ENCODE data around the gene ATP1A2.

Gene ATP1A2

DNA sequence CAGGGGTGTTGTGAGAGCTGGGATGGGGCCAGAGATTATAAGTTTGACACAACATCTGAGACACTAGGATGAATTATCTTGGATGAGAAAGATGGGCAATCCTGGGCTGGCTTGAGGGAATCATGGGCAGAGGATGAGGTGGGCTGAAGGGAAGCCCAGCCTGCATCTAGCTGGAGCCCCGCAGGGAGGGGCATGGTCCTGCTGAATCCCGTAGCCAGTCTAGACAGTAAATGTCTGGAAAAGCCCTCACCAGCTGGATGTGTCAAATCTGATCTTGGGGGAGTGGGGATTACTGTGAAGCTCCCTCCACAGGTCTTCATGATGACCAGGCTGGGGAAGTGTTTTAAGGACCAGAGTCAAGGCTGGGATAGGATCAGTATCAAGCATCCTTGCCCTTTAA, 71.2 kb downstream of the ATP1A2 start:
- DNase-seq, result no peak

DNA sequence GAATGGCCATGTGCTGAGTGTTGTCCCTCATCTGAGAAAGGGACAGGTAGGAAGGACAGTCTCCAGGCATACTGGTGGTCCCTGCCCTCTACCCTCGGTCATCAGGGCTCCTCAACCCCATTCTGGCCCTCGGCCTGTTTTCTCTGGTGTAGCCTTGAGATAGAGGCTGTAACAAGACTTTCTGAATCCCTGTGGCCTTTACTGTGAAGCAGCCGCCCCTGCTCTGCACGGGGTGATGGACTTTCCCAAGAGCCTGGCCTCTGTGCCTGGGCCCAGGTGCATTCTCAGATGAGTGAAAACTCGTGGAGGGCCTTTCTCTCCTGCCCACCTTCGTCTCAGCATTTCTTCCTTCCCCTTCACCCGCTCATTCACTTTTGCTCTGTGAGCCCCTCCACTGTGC, 71.8 kb downstream of the ATP1A2 start:
- no peak for DNase-seq

DNA sequence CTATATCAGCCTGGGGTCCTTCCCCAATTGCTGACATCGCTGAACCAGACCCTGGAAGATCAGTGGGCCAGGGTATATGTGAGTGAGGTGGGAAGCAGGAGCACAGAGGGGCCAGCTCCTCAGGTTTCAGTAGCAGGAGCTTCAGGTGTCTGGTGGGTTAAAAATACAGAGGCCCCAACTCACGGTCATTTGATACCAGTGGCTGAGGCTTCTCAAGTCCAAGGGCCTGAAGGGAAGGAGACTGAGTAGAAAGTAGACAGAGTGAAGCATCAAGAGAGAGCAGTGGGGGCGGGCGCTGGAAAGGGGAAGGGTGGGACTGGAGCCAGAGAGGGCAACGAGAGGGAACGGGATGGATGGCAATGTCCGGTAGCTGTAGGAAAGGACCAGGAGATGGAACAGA, 72.8 kb downstream of the ATP1A2 start:
- no peak for DNase-seq

DNA sequence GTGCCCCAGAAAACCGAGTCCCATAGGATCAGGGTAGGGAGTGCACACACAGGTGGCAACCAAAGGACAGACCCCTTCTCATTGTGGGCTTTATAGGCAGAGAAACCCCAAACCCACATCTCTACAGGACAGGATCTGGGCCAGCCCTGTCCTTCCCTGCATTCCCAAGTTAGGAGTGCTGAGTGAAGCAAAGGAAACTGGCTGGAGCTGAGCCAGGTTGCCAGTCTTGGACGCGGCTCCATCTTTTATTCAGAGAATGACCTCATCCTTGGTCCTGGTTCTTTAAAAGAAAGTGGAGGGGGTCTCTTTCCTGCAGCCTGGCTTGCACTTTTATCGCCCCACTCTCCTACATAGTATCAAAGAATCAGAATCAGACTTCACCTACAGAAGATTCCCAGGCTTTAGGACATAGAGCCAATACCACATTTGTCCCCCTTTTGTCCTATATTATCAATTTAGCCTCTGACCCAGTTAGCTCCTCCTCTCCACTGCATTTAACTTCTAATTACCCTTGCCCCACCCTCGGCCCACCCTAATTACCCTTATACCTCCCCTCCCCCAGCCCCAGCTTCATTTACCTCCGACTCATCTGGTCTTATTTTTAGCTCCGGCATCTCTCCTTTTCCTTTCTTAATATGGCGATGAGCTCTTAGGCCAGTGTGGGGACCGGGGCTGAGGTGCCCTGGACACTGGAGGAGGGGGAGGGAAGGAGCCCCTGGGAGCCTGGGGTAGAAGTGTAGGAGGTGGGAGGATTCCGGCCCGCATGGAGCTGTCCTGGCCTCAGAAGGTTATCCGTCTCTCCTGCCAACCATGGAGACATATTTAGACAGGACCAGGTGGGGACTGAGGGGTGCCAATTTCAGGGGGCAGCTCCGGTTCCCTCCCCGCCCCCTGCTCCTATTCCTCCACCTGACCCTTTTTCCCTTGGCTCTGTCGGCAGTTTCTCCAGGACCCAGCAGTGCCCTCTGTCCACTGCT, 74.4 kb downstream of the ATP1A2 start, which contains the start of gene CASQ1:
CASQ1 (plus strand) TSS at position 927 of the 977 bp plus-strand sequence. CDS start 177 bp downstream, outside the sequence.
- no peak for DNase-seq

DNA sequence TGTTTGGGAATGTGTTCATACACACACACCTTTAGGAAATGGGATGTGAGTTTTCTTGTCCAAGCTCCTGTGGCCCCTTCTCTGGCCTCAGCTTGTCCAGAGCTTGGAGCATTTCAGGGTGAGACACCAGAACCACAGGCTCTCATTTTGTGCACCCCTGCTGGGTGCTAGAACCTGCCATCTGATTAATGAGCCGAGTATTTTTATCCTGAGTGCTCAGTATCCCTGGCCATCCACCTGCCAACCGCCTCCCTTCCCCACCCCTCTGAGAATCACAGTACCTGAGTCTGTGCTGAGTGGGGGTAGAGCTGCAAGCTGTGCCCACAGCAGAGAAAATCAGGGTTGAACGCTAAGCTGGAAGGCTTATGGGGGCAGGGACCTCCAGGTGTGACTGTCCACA, 76.2 kb downstream of the ATP1A2 start:
- DNase-seq, result no peak

DNA sequence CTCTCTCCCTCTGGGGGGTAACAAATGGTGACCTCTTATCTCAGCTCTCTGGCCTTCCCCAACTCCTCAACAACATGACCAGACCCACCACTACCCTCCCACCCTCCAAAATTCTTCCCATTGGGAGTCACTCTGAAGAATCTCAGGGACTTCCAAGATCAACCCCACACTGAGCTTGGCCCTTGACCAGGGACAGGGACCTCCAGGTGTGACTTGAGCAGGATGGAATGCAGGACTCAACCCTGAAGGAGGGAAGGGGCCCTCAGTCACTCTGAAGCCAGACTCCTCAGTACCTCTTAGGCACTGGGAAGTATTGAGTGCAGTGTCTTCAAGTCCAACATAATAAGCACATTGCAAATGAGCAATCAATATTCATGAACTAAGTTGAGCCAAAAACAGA, 76.7 kb downstream of the ATP1A2 start:
- no peak for DNase-seq

All from activated T-cell treated with anti-CD3 and anti-CD28 coated beads for 4 hours (primary cell).